GM12878 (cell line): ENCODE results near the gene GH2. TPM values are rescaled to one million over a fixed set of nuclear protein-coding genes. Genes with fewer than 3 reads are reported as not detected.

Source experiments
- ATAC-seq: fragments of 200-7000 bp; cut with Tn5 transposase; 3 replicates; pipeline ENCODE4 v1.9.1; 2020; ENCODE audit warnings: mild to moderate bottlenecking, moderate library complexity
- BruUV-seq: library from RNA; stranded (reverse); fragments of 400-500 nt; replicated peaks from 2 replicates; lab custom pipeline; 2021; lab: Mats Ljungman, UMichigan
- CTCF ChIA-PET: fragments of 300-600 bp; sonication (Branson Sonifier 250); formaldehyde crosslinking; extraction: SDS; loops from one replicate; lab custom pipeline; 2021; ENCODE audit warnings: inconsistent platforms; lab: Yijun Ruan, JAX
- POLR2A ChIA-PET: fragments of 350-600 bp; formaldehyde crosslinking; extraction: SDS; loops from one replicate; lab custom pipeline; 2021; ENCODE audit warnings: inconsistent platforms; lab: Charles Lee
- RAD21 ChIA-PET: fragments of 300-600 bp; sonication (Branson Sonifier 250); formaldehyde crosslinking; loops from one replicate; lab custom pipeline; 2023; ENCODE audit warnings: antibody characterized with exemption; ENCODE audit not compliant: unreplicated experiment; lab: Charles Lee
- SMC1A ChIA-PET: fragments of 300-600 bp; sonication (Branson Sonifier 250); formaldehyde crosslinking; loops from one replicate; lab custom pipeline; 2023; ENCODE audit not compliant: unreplicated experiment, uncharacterized antibody; lab: Charles Lee
- DNase-seq: peaks from one replicate; pipeline ENCODE4 v3.0.0-alpha.2; 2011; ENCODE audit warnings: low read depth, low spot score
- FAIRE-seq: peaks from 3 replicates; lab custom pipeline; 2011; peaks lifted over from hg19 to GRCh38; lab: Jason Lieb, UNC
- H2AFZ ChIP-seq: 2 replicates; pipeline ENCODE4 v1.6.0; 2011; ENCODE audit warnings: low read depth, low read length, control low read depth; ENCODE audit not compliant: control insufficient read depth
- H3K27ac ChIP-seq: 2 replicates; pipeline ENCODE4 v1.5.1; 2011; ENCODE audit warnings: control low read depth; ENCODE audit not compliant: control insufficient read depth, insufficient read depth
- H3K27me3 ChIP-seq, 2 experiments: replicated peaks in 1 of 2; 2 replicates each; pipeline versions ENCODE4 v1.6.0 to v1.6.1; 2011; ENCODE audit warnings: low read length in 1 of 2; ENCODE audit not compliant: control insufficient read depth in 2 of 2, insufficient read depth in 2 of 2
- H3K36me3 ChIP-seq, 2 experiments: 2 replicates each; pipeline ENCODE4 v1.5.1; 2011; ENCODE audit warnings: low read length in 1 of 2; ENCODE audit not compliant: control insufficient read depth in 2 of 2, insufficient read depth in 2 of 2
- H3K4me1 ChIP-seq: 2 replicates; pipeline ENCODE4 v1.6.1; 2011; ENCODE audit warnings: mild to moderate bottlenecking, low read length, moderate library complexity, mixed read lengths; ENCODE audit not compliant: control insufficient read depth, insufficient read depth
- H3K4me2 ChIP-seq: 2 replicates; pipeline ENCODE4 v1.6.0; 2011; ENCODE audit warnings: control low read depth; ENCODE audit not compliant: control insufficient read depth, insufficient read depth
- H3K4me3 ChIP-seq: fragments of 200-600 bp; sonication (generic); 2 replicates; pipeline ENCODE4 v1.5.1; 2016
- H3K79me2 ChIP-seq: 2 replicates; pipeline ENCODE4 v1.6.0; 2011; ENCODE audit warnings: low read length; ENCODE audit not compliant: control insufficient read depth, insufficient read depth
- H3K9ac ChIP-seq: 2 replicates; pipeline ENCODE4 v1.8.0; 2011; ENCODE audit warnings: low read length, control low read depth, mixed read lengths; ENCODE audit not compliant: control insufficient read depth, insufficient read depth
- H3K9me3 ChIP-seq: replicated peaks from 3 replicates; pipeline ENCODE4 v1.5.1; 2011; ENCODE audit warnings: mild to moderate bottlenecking, low read length; ENCODE audit not compliant: control insufficient read depth, insufficient read depth
- H4K20me1 ChIP-seq: 2 replicates; pipeline ENCODE4 v1.6.0; 2011; ENCODE audit not compliant: control insufficient read depth, insufficient read depth
- BRCA1 ChIP-seq: IDR thresholded peaks from 2 replicates; pipeline ENCODE4 v1.6.1; 2011; ENCODE audit warnings: low read depth, low read length, improper control_type of control experiment
- JUNB ChIP-seq: IDR thresholded peaks from 2 replicates; pipeline ENCODE4 v1.6.1; 2016; ENCODE audit warnings: antibody characterized with exemption, mild to moderate bottlenecking
- SMAD1 ChIP-seq: fragments of 450-650 bp; IDR thresholded peaks from 2 replicates; pipeline ENCODE4 v1.6.1; 2018; ENCODE audit warnings: mild to moderate bottlenecking, low read depth; ENCODE audit not compliant: partially characterized antibody
- ZNF24 ChIP-seq: fragments of 450-650 bp; IDR thresholded peaks from 2 replicates; pipeline ENCODE4 v1.6.1; 2017; ENCODE audit warnings: antibody characterized with exemption, mild to moderate bottlenecking
- WGBS: methylation state at CpG from one replicate; pipeline ENCODE4 v1.1.6; 2016; ENCODE audit warnings: low lambda C conversion rate; ENCODE audit not compliant: insufficient replicate concordance, insufficient coverage; ENCODE audit errors: missing lambda C conversion rate; 5-methylcytosine and 5-hydroxymethylcytosine counted together
- in situ Hi-C: fragments of 300-500 bp; cut with MboI; formaldehyde crosslinking; loops from 9 replicates; pipeline ENCODE4 v1.14.3; 2018; ENCODE audit warnings: mixed read lengths
- intact Hi-C: fragments of 100-400 bp; cut with micrococcal nuclease; formaldehyde crosslinking; loops from one replicate; pipeline ENCODE4 v1.14.2; 2022; ENCODE audit not compliant: unreplicated experiment
- polyA plus RNA-seq, 11 experiments: library from polyadenylated mRNA; depleted of rRNA in 4 of 11; unstranded in 6 of 11; stranded (reverse) in 5 of 11; fragments of >200 nt; fragmentation: Nextera tagmentation in 4 of 11; fragmentation: Illumina TruSeq in 1 of 11; extraction: Ambion mirVana in 4 of 11; extraction: Trizol in 1 of 11; gene quantifications; 1 replicate in 1 of 11; 2 replicates in 10 of 11; pipeline versions ENCODE4 v1.2.1 to v1.2.3, GENCODE V29; 2011 to 2016; ENCODE audit warnings: inconsistent platforms in 2 of 11, missing spikeins in 2 of 11, low read depth in 1 of 11
- total RNA-seq, 4 experiments: library from RNA; depleted of rRNA in 3 of 4; stranded (reverse); fragments of >200 nt in 3 of 4; fragmentation: Illumina TruSeq in 1 of 4; extraction: Trizol in 1 of 4; gene quantifications; 2 replicates each; pipeline versions ENCODE4 v1.2.1 to v1.2.3, GENCODE V29; 2013 to 2021
- TF ChIP-seq, protein P1 (sequence below): fragments of 450-650 bp; IDR thresholded peaks from 2 replicates; pipeline ENCODE4 v1.6.1; 2017; ENCODE audit warnings: mild to moderate bottlenecking, moderate library complexity
- TF ChIP-seq, protein P2 (sequence below): fragments of 450-650 bp; IDR thresholded peaks from 2 replicates; pipeline ENCODE4 v1.6.1; 2017; ENCODE audit warnings: mild to moderate bottlenecking, moderate library complexity
- TF ChIP-seq, protein P3 (sequence below), 3 experiments: IDR thresholded peaks in 2 of 3; conservative IDR thresholded peaks in 1 of 3; 2 replicates each; pipeline ENCODE4 v1.5.1; 2011; ENCODE audit warnings: low read depth in 3 of 3, low read length in 3 of 3, mild to moderate bottlenecking in 3 of 3, control low read depth in 2 of 3, moderate library complexity in 2 of 3, inconsistent platforms in 1 of 3, mixed read lengths in 1 of 3; ENCODE audit not compliant: control insufficient read depth in 2 of 3, insufficient read depth in 1 of 3; ENCODE audit errors: extremely low read depth in 1 of 3

Gene GH2
- total and polyA plus RNA-seq, 10 of the 15 experiments (the other 5 are each of a cell fraction or from before 2014, with no cell fraction given) = not detected

DNA sequence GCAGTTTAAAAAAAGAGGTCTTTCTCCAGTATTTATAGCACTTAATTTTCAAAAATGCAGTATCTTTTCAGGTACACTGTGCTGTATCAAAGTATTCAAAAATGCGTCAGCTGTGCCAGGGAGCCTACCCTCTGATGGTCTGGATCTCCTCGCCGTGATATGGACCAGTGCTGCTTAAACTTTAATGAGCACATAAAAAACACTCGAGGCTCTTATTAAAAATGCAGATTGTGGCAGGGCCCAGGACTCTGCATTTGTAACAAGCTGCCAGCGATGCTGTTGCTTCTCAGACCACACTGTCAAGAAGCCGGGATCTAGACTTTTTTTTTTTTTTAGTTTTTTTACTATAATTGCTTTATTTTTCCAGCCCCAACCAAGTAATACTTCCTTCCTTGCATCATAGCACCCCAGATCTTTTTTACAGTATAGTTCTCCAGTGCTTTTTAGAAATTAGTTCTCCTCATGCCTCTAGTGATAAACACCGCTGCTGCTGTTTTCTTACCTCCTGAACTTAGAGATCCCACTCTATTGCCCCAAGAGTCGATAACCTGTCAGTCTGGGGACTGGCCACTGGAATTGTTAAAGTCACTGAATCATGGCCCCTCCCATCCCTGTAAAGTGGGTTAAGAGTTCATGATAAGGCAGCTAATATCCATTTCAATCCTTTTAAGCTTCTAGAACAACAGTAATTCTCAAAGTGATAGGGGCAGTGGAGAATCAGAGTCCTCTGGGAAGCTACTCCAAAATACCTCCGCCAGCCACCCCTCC is 37.6 kb downstream of the GH2 start:
- peak overlapping the region; percentile 86; the same call in 1 of the 2 replicates for H3K4me3 ChIP-seq
- no peaks in the 10 kb centered on the region for H4K20me1 ChIP-seq
- H3K36me3 ChIP-seq = no peaks in the 10 kb centered on the region
- H3K4me2 ChIP-seq = peak overlapping the region; percentile 86
- in situ Hi-C loops = loop anchor here (10.0 to 25.0 kb wide), 2 partner anchors 407 to 661 kb away; partner anchors contain the start of genes CEP95, CYB561 and DDX5
- peak overlapping the region; percentile 80 for H3K27ac ChIP-seq
- peak overlapping the region; percentile 83 for H3K9ac ChIP-seq
- ChIA-PET SMC1A (interaction anchor here (0.5 to 2.0 kb wide), 5 partner anchors 14 to 296 kb away, joined by 3 to 8 read pairs (median 3); no protein-coding TSS in a partner anchor), RAD21 (interaction anchor here (0.6 to 1.2 kb wide), 5 partner anchors 84 to 230 kb away, joined by 3 to 8 read pairs (median 4); partner anchors contain the start of gene MAP3K3), POLR2A (interaction anchor here (0.6 to 3.5 kb wide), 23 partner anchors 13 to 1073 kb away, joined by 3 to 24 read pairs (median 5); partner anchors contain the start of genes CCDC47, DDX42, FTSJ3 and MAP3K3), CTCF (interaction anchor here (0.6 to 7.0 kb wide), 14 partner anchors 10 to 413 kb away, joined by 3 to 51 read pairs (median 4); no protein-coding TSS in a partner anchor)
- H3K9me3 ChIP-seq = peaks cover 5% of the 10 kb centered on the region; the same call in 2 of the 3 replicates
- no peaks in the 10 kb centered on the region for H3K27me3 ChIP-seq
- H3K4me1 ChIP-seq = peaks cover 23% of the 10 kb centered on the region
- DNase-seq (no peak), FAIRE-seq (no peak)
- H2AFZ ChIP-seq = peak overlapping the region; percentile 81
- peaks cover 35% of the 10 kb centered on the region for H3K79me2 ChIP-seq
- TF ChIP-seq SMAD1 (no peak), BRCA1 (no peak), JUNB (no peak), ZNF24 (no peak)
- TF ChIP-seq, protein P1, sequence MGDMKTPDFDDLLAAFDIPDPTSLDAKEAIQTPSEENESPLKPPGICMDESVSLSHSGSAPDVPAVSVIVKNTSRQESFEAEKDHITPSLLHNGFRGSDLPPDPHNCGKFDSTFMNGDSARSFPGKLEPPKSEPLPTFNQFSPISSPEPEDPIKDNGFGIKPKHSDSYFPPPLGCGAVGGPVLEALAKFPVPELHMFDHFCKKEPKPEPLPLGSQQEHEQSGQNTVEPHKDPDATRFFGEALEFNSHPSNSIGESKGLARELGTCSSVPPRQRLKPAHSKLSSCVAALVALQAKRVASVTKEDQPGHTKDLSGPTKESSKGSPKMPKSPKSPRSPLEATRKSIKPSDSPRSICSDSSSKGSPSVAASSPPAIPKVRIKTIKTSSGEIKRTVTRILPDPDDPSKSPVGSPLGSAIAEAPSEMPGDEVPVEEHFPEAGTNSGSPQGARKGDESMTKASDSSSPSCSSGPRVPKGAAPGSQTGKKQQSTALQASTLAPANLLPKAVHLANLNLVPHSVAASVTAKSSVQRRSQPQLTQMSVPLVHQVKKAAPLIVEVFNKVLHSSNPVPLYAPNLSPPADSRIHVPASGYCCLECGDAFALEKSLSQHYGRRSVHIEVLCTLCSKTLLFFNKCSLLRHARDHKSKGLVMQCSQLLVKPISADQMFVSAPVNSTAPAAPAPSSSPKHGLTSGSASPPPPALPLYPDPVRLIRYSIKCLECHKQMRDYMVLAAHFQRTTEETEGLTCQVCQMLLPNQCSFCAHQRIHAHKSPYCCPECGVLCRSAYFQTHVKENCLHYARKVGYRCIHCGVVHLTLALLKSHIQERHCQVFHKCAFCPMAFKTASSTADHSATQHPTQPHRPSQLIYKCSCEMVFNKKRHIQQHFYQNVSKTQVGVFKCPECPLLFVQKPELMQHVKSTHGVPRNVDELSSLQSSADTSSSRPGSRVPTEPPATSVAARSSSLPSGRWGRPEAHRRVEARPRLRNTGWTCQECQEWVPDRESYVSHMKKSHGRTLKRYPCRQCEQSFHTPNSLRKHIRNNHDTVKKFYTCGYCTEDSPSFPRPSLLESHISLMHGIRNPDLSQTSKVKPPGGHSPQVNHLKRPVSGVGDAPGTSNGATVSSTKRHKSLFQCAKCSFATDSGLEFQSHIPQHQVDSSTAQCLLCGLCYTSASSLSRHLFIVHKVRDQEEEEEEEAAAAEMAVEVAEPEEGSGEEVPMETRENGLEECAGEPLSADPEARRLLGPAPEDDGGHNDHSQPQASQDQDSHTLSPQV = no peak
- TF ChIP-seq, protein P2, sequence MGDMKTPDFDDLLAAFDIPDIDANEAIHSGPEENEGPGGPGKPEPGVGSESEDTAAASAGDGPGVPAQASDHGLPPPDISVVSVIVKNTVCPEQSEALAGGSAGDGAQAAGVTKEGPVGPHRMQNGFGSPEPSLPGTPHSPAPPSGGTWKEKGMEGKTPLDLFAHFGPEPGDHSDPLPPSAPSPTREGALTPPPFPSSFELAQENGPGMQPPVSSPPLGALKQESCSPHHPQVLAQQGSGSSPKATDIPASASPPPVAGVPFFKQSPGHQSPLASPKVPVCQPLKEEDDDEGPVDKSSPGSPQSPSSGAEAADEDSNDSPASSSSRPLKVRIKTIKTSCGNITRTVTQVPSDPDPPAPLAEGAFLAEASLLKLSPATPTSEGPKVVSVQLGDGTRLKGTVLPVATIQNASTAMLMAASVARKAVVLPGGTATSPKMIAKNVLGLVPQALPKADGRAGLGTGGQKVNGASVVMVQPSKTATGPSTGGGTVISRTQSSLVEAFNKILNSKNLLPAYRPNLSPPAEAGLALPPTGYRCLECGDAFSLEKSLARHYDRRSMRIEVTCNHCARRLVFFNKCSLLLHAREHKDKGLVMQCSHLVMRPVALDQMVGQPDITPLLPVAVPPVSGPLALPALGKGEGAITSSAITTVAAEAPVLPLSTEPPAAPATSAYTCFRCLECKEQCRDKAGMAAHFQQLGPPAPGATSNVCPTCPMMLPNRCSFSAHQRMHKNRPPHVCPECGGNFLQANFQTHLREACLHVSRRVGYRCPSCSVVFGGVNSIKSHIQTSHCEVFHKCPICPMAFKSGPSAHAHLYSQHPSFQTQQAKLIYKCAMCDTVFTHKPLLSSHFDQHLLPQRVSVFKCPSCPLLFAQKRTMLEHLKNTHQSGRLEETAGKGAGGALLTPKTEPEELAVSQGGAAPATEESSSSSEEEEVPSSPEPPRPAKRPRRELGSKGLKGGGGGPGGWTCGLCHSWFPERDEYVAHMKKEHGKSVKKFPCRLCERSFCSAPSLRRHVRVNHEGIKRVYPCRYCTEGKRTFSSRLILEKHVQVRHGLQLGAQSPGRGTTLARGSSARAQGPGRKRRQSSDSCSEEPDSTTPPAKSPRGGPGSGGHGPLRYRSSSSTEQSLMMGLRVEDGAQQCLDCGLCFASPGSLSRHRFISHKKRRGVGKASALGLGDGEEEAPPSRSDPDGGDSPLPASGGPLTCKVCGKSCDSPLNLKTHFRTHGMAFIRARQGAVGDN = no peak
- TF ChIP-seq, protein P3, sequence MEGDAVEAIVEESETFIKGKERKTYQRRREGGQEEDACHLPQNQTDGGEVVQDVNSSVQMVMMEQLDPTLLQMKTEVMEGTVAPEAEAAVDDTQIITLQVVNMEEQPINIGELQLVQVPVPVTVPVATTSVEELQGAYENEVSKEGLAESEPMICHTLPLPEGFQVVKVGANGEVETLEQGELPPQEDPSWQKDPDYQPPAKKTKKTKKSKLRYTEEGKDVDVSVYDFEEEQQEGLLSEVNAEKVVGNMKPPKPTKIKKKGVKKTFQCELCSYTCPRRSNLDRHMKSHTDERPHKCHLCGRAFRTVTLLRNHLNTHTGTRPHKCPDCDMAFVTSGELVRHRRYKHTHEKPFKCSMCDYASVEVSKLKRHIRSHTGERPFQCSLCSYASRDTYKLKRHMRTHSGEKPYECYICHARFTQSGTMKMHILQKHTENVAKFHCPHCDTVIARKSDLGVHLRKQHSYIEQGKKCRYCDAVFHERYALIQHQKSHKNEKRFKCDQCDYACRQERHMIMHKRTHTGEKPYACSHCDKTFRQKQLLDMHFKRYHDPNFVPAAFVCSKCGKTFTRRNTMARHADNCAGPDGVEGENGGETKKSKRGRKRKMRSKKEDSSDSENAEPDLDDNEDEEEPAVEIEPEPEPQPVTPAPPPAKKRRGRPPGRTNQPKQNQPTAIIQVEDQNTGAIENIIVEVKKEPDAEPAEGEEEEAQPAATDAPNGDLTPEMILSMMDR (IDR thresholded peaks at IDR 0.05 in 2 of 3, conservative IDR thresholded peaks at IDR 0.05 in 1 of 3; ENCODE audit: control insufficient read depth in 2 of 3, extremely low read depth in 1 of 3, insufficient read depth in 1 of 3, low read depth in 3 of 3, low read length in 3 of 3) = no peak
- TF ChIP-seq, all 136 proteins: peak for 0
- BruUV-seq = no TSS peak
- no peak for ATAC-seq
- 39% methylated on average over 9 of the region's 9 CpGs for WGBS
- intact Hi-C loops = loop anchor here (2.0 to 5.0 kb wide), 3 partner anchors 72 to 147 kb away; partner anchors contain the start of genes CCDC47, DDX42 and STRADA
